GM18909 (cell line): Measurements from ENCODE around the gene KIAA0753.

Source experiments
- ATAC-seq: cut with Tn5 transposase; IDR thresholded peaks from one replicate; pipeline ENCODE4 v1.9.1; 2021; ENCODE audit warnings: mild to moderate bottlenecking; ENCODE audit not compliant: unreplicated experiment, poor library complexity

The KIAA0753 gene

GRCh38 chr17:6643451-6644125 lies 3.1 kb upstream of the KIAA0753 start:
- ATAC-seq: no peak

DNA sequence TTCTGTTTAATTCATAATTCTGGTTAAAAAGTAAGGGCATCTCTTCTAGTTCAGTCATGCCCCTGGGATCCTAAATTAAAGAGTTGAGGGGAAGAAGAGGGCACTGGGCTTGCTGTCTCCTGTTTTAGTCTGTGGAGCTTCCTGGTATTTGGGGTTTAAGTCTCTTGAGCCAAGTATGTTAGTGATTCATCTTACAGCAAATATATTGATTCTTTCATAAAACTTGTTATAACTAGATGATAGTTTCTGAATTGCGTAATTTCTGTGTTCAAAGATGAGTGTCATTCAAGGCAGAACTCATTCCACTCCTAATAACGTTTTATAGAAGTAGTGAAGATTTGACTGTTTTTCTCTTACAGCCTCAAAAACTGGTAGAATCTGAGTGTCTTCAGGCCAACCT lies 2.1 kb upstream of the KIAA0753 start:
- ATAC-seq: no peak

DNA sequence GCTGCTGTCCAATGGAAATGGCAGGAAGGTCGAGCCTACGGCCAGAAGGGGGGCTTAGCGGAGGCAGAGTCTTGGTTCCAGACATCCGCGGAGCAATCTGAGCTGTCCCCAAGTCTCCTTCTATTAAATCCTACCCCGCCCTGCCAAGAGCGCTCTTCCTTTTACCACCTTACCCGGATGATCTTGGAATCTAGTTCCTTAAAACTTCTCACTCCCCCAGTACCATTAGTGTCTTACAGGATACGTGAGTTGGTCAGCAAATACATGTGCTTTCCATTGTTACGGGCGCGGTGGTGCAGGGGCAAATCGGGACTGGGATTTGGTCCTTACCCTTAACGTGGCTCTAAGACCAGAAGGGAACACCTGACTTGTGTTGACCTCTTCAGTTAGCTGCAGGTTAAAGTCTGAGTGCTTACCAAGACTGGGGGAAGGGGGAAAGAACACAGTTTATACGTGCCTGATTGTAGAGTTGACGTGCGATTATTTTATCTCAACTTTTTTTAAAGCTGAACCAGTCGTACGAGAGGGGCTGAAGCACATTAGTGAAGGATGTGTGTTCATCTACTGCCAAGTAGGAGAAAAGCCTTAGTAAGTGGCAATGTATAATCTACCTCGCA lies 844 bp upstream of the KIAA0753 start:
- ATAC-seq: peak; percentile 13

- ATAC-seq: peak; percentile 12
These were observed 650 bp downstream of the KIAA0753 start for GRCh38 chr17:6639586-6640535.

DNA sequence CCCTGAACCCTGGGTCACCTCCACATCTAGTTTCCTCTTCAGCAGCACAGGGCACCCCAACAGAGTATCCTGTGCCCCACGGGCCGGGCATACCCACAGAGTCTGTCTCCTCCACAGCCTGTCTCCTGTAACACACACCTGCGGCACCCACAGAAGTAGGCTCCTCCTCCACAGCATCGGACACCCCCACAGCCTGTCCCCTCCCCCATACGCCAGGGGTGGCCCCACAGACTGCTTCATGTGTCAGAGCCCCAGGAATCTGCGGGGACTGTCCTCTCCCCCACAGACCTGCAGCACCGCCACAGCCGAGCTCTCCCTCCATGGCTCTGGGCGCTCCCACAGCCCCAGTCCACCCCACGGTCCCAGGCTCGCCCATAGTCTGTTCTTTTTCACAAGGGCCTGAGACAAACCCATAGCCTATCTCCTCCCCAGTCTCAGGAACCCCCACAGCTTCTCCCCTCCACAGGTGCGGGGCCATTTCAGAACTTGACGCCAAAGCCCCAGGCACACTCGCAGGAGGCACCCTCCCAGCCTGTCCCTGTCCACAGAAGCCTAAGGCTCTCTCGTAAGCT lies 1.4 kb downstream of the KIAA0753 start:
- ATAC-seq: no peak

DNA sequence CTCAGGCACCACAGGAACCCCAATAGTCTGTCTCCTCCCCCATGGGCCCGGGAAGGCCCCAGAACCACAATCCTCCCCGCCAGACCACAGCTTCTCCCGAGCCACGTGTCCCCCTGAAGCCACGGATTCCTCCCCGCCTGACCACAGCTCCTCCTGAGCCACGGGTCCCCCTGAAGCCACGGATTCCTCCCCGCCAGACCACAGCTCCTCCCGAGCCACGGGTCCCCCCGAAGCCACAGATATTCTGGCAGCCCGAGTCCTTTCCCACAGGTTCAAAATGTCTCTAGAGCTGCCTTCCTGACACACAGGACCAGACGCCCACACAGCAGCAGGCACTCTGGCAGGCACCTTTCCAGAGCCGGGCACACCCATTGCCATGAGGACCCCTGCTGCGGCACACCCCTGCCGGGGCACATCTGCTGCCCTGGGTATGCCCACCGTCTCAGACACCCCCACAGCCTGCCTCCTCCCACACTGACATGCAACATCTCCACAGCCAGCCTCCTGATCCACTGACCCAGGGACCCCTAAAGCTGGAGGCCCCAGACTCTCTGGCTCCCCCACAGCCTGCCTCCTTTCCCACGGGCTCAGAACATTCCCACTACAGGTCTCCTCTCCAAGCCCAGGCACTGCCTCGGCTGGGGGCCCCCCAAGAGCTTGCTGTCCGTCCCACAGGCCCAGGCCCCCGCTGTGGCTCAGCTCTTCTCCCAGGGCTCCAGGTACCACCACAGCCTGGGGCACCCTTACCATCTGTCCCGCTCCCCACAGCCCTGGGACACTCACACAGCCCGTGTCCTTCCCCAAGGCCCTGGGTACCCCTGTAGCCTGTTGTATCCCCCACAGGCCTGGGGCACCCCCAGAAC lies 2.2 kb downstream of the KIAA0753 start:
- ATAC-seq: no peak

DNA sequence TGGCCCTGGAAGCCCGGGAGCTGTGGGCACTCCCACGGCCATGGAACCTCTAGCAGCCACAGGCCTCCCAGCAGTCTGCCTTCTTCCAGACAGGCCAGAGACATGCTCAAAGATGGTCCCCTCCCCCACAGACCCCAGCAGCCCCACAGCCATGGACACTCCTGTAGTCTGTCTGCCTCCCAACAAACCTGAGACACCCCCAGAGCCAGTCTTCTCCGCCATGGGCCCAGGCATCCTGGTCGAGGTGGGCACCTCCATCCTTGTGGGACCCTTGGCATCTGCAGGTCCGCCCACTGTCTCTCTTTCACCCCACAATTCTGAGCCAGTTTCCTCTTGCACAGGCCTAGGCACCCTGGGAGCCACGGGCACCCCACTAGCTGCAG lies 3.1 kb downstream of the KIAA0753 start:
- no peak for ATAC-seq

- no peak for ATAC-seq
These were observed 3.7 kb downstream of the KIAA0753 start for GRCh38 chr17:6636616-6637457.

- no peak for ATAC-seq
These were observed 4.4 kb downstream of the KIAA0753 start for GRCh38 chr17:6636105-6636504.

DNA sequence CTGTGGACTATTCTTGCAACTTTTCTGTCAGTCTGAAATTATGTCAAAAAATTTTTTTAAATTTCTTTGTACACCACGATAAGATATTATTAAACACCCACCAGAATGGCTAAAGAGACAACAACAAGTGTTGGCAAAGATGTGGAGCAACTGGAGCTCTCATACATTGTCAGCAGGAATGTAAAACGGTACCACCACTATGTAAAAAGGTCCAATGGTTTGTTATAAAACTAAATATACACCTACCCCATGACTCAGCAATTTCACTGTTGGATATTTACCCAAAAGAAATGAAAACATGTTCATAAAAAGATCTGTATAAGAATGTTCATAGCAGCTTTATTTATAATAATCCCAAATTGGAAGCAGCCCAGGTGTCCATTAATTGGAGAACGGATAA lies 7.2 kb downstream of the KIAA0753 start:
- ATAC-seq: no peak

DNA sequence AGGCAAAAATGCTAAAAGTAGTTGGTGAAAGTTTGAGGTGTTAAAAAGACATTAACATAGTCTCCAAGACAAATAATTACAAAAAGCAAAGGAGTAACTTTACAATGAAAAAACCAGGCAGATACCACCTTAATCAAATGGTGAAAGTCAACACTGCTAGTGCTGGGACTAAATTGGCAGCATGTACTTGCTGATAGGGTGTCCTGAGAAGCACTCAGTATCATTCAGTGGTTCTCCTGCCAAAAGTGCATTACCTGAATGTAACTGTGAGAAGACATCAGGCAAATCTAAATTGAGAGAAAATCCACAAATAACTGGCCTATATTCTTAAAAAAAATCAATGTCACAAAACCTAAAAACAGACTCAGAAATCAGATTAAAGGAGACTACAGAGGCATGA lies 8.0 kb downstream of the KIAA0753 start:
- ATAC-seq: no peak

DNA sequence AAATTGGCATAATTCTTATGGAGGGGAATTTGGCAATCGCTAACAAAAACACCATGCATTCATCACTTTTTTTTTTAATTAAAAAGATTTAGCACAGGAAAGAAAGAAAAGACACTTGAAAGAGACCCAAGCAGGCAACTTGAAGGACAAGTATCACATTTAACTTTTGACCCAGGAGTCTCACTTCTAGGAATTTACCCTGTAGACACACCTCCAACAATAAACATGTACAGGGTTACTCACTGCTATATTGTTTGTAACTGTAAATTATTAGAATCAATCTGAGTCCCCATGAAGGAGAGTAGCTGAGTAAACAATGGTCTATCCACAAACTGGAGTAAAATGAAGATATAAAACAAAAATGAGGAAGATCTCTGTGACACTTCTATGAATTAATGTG lies 10.1 kb downstream of the KIAA0753 start:
- no peak for ATAC-seq

DNA sequence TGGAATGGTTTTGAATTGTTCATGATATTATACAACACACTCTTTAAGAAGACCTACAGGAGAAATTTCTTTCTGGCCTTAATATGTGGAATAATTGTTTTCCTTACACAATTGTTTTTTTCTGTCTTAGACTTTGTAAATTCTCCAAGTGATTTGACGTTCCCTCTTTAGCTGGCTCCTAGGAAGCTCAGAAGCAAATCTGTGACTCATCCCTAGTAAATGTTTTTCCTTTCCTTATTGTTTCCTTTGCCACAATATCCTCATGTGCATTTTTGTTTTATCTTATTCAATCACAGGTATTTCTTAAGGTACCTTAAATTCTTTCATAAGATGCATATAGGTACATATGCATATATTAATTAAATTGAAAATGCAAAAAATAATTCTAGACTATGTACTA lies 13.5 kb downstream of the KIAA0753 start:
- ATAC-seq: no peak

GRCh38 chr17:6626616-6627015 lies 13.9 kb downstream of the KIAA0753 start:
- ATAC-seq: no peak

DNA sequence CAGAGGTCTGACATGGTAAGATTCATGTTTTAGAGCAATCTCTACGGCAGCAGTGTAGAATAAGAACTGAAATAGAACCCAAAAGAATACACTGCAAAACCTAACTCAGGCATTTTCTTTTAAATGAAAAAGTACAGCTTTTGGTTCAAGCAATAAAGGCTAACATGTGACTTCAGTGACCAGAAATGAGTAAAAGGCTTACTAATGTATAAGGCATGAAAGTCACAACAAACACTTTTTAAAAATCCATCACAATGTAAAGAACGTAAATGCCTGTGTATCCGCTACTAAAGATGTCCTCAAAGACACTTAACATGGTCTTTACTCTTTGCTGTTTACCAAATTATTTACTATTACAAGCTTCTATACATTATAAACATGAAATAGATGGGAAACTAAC lies 16.6 kb downstream of the KIAA0753 start:
- no peak for ATAC-seq

- no peak for ATAC-seq
These were observed 29.3 kb downstream of the KIAA0753 start for GRCh38 chr17:6611231-6611630.

DNA sequence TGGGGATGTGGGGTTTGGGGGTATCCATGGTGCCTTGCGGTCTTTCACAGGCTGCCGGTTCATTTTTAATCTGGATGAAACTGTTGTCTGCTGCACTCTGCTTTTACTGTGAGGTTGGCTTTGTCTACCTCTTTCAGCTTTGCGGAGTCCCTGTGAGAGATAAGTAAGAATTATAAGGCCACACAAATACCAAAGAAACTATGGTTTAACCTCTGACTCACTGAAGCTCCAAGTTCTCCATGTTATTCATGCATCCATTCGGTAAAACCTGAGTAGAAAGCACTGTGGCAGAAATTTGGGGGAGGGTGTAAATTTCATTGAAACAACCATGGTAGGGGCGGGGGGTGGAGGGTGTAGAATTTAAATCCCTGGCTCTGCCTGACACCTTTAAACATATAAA lies 30.5 kb downstream of the KIAA0753 start:
- ATAC-seq: no peak

DNA sequence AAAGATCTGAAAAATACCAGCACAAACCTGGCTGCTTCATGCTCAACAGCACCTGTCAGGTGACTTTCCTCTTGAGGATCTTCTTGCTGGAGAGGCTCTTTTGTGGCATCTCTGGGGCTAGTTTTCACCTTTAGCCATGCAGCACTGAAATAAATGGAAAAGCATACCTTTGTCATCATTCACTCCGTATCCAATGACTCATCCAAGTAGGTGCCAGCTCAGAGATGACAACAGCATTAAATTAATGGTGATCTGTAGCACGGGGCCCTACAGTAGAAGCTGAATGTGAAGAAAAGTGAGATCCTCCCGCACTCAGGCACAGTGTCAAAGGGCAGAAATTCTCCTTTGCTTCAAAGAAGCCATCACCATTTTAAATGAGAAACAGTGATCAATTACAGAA lies 32.2 kb downstream of the KIAA0753 start:
- no peak for ATAC-seq

DNA sequence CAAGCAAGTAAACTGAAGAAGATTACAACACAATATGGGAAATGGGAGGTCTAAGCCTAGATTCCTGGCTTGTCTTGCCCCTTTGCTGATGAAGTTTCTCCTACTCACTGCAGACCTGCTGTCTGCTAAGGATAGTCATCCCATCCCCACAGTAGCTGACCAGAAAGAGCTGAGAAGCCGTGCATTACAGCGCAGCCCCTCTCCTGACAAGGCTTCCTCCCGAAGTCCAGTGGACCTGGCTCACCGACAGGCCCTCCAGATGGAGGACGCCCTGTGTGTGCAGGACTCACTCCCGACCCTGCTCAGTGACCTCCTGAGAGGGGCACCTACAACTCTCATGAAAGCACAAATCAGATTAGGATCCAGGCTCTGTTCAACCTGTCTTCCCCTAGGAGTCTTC lies 35.4 kb downstream of the KIAA0753 start:
- ATAC-seq: no peak
